ENCODE measurements around the gene SYT9. TPM values are rescaled to one million over a fixed set of nuclear protein-coding genes. Genes with fewer than 3 reads are reported as not detected.
A peak's percentile ranks its signal among the peaks of the same experiment; 100 is the strongest.

The SYT9 gene
- polyA plus RNA-seq (ENCODE audit: insufficient read length), result 0.27 TPM

- DNase-seq, result peak; percentile 37
These were observed at the start of gene SYT9 for GRCh38 chr11:7251836-7252682. SYT9 (plus strand) TSS chr11:7251904; CDS start chr11:7252187, 283 bp downstream.

DNA sequence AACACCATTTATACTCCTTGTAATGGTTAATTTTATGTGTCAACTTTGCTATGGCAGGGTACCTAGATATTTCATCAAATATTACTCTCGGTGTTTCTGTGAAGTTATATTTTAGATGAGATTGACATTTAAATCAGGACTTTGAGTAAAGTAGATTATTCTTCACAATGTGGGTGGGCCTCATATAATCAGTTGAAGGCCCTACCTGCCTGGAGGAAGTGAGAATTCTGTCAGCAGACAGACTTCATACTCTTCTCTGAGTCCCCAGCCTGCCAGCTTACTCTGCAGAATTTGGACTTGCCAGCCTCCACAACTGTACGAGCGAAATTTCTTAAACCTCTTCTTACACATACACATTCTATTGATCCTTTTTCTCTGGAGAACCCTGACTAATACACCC is 49.3 kb upstream of the SYT9 start:
- DNase-seq, result no peak

GRCh38 chr11:7204778-7205177 is 46.9 kb upstream of the SYT9 start:
- DNase-seq, result no peak

DNA sequence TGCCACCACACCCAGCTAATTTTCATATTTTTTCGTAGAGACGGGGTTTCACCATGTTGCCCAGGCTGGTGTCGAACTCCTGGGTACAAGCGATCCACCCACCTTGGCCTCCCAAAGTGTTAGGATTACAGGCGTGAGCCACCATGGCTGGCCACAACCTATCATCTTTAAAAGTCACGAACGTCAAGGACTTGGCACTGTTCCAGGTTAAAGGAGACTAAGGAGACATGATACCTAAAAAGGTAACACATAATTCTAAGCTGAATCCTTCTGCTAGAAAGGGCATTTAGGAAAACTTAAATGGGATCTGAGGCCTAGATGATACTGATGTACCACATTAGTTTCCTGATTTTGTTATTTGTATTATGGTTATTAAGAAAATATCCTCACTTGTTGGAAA is 43.3 kb upstream of the SYT9 start:
- no peak for DNase-seq

- no peak for DNase-seq
These were observed 32.2 kb upstream of the SYT9 start for GRCh38 chr11:7219491-7219890.

DNA sequence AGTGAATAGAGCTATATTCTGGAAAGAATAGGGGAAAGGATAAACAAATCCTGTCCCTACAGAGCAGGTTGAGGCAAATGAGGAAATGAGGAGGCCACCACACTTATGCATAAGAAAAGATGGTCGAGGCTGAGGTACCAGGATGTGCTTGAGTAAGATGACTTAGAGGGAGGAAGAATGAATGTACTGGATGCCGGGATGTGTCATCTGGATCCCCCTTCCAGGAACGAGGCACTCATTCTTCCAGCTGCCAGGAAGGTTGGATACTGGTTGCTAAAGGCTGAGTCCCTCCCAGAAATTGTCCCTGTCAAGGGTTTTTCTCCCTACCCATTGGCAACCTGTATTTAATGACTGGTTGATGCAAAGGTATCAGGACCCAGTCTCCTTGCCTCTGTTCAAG is 31.1 kb upstream of the SYT9 start:
- DNase-seq, result no peak

DNA sequence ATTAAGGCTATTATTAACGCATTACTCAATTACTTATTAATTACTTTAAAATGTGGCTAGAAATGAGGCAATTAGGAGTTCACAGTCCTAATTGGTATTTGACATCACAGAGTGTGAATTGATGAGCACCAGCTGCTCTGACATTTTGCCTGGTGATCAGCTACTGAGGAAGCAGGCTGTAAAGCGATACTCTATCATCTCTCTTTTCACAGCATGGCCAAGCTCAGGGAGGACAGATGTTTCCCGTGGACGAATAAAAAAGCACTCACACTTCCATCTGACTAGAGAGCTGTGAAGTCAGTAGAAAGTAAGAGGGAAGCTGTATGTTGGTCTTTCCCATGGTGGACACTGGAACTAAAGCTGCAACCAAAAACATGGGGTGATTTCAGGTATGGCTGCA is 29.1 kb upstream of the SYT9 start:
- no peak for DNase-seq

GRCh38 chr11:7239877-7240276 is 11.8 kb upstream of the SYT9 start:
- no peak for DNase-seq

DNA sequence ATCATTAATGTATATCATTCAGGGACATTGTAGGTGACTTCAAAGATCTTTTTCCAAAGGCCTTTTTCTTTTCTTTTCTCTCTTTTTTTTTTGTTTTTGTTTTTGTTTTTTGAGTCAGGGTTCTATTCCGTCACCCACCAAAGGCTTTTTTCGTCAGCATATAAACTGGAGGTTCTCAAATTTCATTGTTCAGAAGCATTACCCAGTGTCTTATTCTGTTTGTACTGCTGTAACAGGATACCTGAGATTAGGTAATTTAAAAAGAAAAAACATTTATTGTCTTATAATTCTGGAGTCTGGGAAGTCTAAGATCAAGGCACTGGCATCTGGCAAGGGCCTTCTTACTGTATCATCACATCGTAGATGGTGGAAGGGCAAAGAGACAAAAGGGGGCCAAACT is 6.4 kb upstream of the SYT9 start:
- no peak for DNase-seq

DNA sequence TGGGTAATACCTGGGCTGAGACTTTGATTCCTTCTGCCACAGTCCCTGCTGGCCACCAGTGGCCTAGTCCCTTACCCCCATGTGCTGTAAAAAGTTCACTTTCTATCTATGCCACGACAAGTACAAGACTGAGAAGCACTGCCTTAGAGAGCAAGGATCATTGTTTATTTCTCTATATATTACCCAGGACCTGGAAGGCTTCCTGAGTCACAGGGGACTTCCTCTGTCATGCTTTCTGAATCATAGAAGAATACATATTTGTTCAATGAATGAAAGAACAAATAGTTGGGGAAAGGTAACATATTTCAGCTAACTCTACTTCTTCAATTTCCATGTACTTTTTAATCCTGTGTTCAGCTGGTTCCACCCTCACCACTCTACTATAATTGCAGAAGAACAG is 5.5 kb upstream of the SYT9 start:
- DNase-seq, result no peak

DNA sequence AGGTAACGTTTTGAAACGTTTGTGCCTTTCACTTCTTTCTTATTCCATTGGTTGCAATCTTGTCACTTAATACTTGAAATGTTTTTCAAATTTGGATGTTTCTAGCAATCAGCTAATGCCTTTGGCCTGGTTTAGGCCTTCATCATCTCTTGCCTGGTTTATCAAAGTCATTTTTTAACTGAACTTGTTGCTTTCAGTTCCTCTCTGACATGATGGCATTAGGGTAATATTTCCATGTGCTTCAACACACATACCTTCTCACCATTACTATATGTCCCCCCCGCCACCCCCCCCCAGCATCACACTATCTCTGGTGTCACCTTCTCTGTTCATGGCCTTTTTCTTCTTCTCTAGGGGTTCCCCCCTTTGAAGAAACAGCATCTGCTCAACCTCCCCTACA is 1.5 kb upstream of the SYT9 start:
- no peak for DNase-seq

DNA sequence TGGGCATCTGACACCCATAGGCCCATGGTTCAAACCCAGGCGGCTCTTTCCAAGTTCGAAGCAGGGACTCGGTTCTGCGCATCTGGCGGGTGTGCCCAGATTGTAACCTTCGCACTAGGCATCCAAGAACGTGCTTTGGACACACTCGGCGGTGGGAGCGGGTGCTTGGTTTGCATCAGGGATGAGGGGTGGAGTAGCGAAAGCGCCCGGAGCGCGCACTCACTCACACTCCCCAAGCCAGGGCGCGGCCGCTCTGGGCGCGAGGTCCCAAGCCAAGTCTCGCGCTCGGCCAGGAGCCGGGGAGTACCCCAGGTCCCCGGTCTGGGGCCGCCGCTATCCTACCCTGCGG is 243 bp upstream of the SYT9 start:
- DNase-seq, result no peak

DNA sequence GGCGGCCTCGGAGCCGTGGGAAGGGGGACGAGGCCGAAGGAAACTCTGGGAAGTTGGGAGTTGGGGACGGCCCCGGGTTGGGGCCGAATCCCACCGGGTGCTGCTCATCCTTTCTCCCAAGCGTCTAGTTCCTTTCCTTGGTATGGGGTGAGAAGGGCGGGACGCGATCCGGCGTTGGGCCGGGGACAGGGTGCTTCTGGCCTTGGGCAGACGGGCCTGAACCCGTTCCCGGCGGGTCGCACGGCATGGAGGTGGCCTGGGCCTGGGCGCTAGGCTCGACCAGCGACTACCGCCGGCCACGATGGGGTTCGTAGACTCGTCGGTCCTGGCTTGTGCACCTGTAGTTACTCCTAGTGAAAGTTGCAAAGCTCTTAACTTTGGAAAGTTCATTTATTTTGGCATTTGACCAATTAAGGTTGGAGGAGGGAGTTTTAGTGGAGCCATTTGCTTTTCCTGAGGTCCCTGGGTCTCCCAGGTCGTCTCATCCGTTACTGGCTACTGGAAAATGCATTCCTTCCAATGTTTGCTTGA is 1.0 kb downstream of the SYT9 start:
- DNase-seq, result no peak

DNA sequence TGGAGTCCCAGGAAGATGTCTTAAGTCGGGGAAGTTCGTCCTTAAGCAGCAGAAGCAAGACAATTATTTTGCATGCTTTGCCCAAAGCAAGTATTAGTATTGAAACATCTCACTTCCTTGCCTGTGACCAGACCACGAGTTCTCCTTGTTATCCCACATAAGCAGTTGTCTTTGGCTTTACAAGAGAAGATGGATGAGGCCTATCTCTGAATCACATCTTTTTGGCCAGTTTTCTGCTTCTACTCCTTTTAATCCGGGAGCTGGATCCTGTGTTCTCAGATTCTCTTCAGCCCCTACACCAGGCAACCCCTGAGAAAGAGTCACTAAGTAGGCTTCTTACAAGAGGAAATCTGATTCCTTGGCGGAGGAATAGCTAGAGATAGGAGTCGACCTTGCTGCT is 2.1 kb downstream of the SYT9 start:
- no peak for DNase-seq

DNA sequence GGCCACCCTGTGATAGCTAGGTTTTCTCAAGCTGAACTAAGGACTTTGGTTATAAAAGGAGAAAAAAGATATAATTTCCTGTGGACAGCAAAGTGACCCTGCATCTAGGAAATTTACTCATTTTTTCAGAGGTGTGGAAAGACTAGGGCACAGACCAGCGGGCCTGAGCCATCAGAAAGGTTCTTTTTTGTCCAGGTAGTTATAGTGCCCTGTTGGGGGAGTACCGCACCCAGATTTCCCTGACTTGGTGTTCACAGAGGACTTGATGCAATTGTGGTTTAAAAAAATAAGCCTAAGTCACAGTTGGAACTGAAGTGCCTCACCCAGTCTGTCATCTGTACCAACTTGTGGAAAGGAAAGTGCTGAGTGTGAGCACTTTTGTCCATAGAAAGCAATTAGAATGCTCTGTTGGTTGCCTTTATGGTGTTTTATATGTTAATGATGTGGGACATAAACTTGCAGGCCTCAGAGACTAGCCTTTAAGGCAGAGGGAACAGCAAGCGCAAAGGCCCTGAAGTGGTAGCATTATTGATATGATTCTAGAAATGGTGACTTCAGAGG is 3.1 kb downstream of the SYT9 start:
- DNase-seq, result no peak

- no peak for DNase-seq
These were observed 5.2 kb downstream of the SYT9 start for GRCh38 chr11:7256943-7257342.

DNA sequence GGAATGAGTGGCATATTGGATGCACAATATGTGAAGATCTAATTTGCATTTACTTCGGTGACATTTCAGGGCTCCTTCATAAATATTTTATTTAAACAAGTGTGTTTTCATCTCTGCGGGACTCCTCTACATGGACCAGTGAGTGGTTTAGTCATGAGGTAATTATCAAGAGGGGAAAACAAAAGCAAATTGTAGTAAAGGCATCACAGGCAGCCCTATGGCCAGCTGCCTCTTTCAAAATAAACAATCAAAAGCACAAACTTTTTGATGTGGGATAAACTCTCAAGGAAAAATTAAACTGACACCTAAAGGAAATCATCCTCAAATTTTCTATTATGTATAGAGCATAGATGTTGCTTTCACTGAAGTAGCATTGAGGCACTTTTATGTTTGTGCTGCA is 6.0 kb downstream of the SYT9 start:
- no peak for DNase-seq

DNA sequence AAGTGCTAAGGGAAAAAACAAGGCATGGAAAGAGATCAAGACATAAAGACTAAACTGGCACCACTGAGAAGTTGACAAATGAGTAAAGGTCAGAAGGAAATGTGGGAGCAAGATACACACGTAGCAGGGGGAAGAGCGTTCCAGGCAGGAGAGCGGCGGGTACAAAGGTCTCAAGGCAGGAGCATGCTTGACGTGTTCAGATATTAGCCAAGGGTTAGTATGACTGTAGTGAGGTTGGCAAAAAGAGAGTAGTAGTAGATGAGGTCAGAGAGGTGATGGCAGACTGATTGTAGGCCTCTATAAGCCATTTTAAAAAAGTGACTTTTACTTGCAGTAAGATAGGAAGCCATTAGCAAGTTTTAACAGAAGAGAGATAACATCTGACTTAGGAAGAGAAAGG is 9.9 kb downstream of the SYT9 start:
- DNase-seq, result no peak

DNA sequence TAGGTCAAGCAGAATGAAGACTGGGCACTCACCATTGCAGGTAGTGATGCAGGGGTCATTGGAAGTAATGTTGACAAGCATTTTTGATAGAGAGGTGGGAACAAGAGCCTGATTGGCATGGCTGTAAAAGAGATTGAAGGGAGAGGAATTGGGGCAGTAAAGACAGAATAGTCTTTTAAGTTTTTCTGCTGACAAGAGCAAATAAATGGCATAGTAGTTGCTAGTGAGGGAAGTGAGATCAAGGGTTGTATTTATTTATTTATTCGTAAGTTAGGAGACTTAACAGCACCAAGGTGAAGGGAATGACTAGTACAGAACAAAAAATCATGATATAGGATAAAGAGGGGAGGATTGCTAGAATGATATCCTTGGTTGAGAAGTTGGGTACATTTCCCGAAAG is 11.0 kb downstream of the SYT9 start:
- no peak for DNase-seq

DNA sequence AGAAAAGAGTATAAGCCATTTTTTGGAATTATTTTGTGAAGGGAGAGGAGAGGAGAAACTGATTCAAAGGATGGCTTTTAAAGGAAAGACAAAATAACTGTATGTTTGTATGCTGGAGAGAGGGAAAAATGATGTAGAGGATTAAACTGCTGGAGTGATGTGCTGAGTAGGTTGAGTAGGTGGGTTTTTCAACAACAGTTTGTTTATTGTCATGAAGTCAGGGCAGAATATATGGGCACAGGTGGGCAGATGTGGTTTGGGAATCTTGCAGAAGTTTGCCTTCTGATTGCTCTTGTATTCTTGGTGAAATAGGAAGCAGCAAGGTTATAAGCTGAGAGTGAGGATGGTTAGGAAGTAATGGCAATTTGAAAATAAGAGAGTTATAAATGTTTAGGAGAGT is 12.1 kb downstream of the SYT9 start:
- DNase-seq, result no peak

DNA sequence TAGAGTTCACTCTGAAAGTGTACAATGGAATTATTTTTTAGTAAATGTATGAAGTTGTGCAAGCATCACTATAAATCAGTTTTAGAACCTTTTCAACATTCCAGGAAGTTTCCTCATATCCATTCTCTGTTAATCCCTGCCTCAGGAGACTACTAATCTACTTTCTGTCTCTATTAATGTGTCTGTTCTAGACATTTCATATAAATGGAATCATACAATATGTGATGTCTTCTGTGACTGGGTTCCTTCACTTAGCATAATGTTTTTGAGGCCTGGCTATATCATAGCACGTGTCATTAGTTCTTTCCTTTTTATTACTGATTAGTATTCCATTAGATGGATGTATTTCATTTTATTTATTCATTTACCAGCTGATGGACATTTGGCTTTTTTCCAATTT is 17.1 kb downstream of the SYT9 start:
- no peak for DNase-seq

DNA sequence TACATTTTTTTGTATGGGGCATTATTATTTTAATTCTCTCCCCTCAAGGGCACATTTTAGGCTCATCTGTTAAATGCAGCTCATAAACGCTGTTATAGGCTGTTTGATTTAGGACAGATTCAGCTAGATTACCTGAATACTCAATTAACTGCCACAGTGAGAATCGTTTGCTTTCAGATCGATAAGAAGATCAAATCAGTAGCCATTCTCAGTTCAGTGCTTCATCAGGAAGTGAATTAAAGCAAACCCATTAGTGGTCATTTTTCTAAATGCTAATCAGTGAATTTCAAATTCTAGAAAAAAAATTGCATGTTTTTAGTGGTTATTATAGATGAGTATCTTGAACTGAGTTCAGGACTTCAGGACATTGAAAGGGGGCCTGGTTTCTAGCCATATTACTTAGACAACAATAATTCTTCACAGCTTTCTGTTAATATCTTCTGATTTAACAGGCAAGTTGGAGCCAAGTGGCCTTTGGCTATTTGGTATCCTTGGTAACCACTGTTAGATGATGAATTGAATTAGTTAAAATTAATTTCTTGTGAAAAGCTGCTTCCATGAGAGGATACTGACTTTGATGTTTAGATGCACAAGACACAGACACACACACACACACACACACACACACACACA is 18.6 kb downstream of the SYT9 start:
- no peak for DNase-seq

GRCh38 chr11:7272373-7272772 is 20.7 kb downstream of the SYT9 start:
- DNase-seq, result no peak

DNA sequence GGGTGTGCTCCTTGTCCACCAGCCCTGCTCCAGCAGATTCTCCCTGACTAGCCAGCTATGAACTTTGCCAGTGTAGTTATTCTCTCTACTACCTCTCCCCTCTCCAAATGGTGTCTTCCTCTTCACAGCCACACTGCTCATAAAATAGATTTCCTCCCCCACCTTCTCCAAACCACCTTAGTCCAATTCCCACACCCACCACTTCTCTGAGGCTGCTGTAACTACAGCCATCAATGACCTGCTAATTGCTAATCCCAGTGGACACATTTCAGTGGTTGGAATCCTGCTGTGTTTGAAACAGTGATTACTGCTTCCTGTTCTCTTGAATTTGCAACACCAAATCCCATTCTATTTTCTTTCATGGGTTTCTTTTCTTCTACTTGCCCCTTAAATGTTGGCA is 23.4 kb downstream of the SYT9 start:
- no peak for DNase-seq

Data from hindlimb muscle (tissue), 1 donor.